ENCODE data around the gene BRI3BP. TPM values are rescaled to one million over a fixed set of nuclear protein-coding genes. Genes with fewer than 3 reads are reported as not detected.

The BRI3BP gene
- total and polyA plus RNA-seq, 9 of the 15 experiments (the other 6 are each of a cell fraction or from before 2014, with no cell fraction given): 12.3 to 25.0 (median 16.6) TPM

DNA sequence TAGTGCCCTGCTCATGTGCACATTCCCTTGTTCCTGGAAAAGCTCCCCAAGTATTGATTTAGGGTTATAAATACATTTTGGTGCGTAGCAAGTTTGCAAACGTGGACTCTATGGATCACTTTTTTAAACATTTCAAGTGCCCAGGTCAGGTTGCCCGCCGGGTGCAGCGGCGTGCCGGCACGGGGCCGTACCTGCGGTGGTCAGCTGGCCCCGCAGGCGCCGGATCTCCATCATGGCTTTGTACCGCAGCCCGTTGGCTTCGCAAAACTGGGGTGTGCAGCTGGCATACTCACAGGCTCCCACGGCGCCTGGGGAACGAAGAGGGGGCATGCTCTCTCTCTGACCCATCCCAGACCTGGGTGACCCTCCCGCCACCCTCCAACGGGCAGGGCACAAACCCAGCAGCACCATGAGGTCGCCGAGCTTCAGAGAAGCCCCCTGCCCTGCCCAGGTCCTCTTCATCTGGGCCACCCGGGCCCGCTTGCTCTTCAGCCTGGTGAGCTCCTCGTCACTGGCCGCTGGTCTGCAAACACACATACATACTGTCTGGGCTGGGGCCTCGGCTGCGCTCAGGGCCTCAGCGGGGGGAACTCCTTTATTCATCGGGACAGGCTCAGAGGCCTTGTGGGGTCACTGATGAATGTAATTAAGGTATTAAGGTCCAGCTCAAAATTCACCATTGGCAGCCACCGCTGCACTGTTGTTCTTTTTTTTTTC is 39.6 kb upstream of the BRI3BP start (continued):
- TF ChIP-seq ZKSCAN8 (CRISPR knock-in tag; IDR thresholded peaks at IDR 0.05) (no peak), ZNF165 (CRISPR knock-in tag; IDR thresholded peaks at IDR 0.05; ENCODE audit: borderline replicate concordance) (no peak), PHTF2 (CRISPR knock-in tag; IDR thresholded peaks at IDR 0.05) (no peak), TSC22D4 (tag; IDR thresholded peaks at IDR 0.05) (no peak)
- TF ChIP-seq, protein P1, sequence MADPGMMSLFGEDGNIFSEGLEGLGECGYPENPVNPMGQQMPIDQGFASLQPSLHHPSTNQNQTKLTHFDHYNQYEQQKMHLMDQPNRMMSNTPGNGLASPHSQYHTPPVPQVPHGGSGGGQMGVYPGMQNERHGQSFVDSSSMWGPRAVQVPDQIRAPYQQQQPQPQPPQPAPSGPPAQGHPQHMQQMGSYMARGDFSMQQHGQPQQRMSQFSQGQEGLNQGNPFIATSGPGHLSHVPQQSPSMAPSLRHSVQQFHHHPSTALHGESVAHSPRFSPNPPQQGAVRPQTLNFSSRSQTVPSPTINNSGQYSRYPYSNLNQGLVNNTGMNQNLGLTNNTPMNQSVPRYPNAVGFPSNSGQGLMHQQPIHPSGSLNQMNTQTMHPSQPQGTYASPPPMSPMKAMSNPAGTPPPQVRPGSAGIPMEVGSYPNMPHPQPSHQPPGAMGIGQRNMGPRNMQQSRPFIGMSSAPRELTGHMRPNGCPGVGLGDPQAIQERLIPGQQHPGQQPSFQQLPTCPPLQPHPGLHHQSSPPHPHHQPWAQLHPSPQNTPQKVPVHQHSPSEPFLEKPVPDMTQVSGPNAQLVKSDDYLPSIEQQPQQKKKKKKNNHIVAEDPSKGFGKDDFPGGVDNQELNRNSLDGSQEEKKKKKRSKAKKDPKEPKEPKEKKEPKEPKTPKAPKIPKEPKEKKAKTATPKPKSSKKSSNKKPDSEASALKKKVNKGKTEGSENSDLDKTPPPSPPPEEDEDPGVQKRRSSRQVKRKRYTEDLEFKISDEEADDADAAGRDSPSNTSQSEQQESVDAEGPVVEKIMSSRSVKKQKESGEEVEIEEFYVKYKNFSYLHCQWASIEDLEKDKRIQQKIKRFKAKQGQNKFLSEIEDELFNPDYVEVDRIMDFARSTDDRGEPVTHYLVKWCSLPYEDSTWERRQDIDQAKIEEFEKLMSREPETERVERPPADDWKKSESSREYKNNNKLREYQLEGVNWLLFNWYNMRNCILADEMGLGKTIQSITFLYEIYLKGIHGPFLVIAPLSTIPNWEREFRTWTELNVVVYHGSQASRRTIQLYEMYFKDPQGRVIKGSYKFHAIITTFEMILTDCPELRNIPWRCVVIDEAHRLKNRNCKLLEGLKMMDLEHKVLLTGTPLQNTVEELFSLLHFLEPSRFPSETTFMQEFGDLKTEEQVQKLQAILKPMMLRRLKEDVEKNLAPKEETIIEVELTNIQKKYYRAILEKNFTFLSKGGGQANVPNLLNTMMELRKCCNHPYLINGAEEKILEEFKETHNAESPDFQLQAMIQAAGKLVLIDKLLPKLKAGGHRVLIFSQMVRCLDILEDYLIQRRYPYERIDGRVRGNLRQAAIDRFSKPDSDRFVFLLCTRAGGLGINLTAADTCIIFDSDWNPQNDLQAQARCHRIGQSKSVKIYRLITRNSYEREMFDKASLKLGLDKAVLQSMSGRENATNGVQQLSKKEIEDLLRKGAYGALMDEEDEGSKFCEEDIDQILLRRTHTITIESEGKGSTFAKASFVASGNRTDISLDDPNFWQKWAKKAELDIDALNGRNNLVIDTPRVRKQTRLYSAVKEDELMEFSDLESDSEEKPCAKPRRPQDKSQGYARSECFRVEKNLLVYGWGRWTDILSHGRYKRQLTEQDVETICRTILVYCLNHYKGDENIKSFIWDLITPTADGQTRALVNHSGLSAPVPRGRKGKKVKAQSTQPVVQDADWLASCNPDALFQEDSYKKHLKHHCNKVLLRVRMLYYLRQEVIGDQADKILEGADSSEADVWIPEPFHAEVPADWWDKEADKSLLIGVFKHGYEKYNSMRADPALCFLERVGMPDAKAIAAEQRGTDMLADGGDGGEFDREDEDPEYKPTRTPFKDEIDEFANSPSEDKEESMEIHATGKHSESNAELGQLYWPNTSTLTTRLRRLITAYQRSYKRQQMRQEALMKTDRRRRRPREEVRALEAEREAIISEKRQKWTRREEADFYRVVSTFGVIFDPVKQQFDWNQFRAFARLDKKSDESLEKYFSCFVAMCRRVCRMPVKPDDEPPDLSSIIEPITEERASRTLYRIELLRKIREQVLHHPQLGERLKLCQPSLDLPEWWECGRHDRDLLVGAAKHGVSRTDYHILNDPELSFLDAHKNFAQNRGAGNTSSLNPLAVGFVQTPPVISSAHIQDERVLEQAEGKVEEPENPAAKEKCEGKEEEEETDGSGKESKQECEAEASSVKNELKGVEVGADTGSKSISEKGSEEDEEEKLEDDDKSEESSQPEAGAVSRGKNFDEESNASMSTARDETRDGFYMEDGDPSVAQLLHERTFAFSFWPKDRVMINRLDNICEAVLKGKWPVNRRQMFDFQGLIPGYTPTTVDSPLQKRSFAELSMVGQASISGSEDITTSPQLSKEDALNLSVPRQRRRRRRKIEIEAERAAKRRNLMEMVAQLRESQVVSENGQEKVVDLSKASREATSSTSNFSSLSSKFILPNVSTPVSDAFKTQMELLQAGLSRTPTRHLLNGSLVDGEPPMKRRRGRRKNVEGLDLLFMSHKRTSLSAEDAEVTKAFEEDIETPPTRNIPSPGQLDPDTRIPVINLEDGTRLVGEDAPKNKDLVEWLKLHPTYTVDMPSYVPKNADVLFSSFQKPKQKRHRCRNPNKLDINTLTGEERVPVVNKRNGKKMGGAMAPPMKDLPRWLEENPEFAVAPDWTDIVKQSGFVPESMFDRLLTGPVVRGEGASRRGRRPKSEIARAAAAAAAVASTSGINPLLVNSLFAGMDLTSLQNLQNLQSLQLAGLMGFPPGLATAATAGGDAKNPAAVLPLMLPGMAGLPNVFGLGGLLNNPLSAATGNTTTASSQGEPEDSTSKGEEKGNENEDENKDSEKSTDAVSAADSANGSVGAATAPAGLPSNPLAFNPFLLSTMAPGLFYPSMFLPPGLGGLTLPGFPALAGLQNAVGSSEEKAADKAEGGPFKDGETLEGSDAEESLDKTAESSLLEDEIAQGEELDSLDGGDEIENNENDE (IDR thresholded peaks at IDR 0.05; ENCODE audit: low read depth, low read length): no peak
